NCI-H69 (cell line): Measurements from ENCODE around the gene SPDYE1.
"Not testable (repeated sequence)": the region's sequence is repeated elsewhere in the genome, so short reads cannot be mapped to it uniquely, and the experiment has no call there.

Experiments
- DNase-seq: peaks from one replicate; lab custom pipeline; 2025; lab: John Stamatoyannopoulos, UW

The SPDYE1 gene

GRCh38 chr7:43992896-43993295, 4.8 kb upstream of the SPDYE1 start:
- not testable (repeated sequence) for DNase-seq

GRCh38 chr7:43994681-43995080, 3.0 kb upstream of the SPDYE1 start:
- not testable (repeated sequence) for DNase-seq

- not testable (repeated sequence) for DNase-seq
Measured at GRCh38 chr7:44012081-44012480, 14.4 kb downstream of the SPDYE1 start.

- DNase-seq, result not testable (repeated sequence)
Measured at GRCh38 chr7:44015090-44015489, 17.4 kb downstream of the SPDYE1 start.

GRCh38 chr7:44018857-44019807, 21.4 kb downstream of the SPDYE1 start:
- peak; percentile 98 for DNase-seq

- DNase-seq, result not testable (repeated sequence)
Measured at GRCh38 chr7:44019825-44020224, 22.1 kb downstream of the SPDYE1 start.

- not testable (repeated sequence) for DNase-seq
Measured at GRCh38 chr7:44022069-44022468, 24.4 kb downstream of the SPDYE1 start.

- DNase-seq, result not testable (repeated sequence)
Measured at GRCh38 chr7:44022796-44023467, 25.2 kb downstream of the SPDYE1 start.

- not testable (repeated sequence) for DNase-seq
Measured at GRCh38 chr7:44029433-44029832, 31.7 kb downstream of the SPDYE1 start.

GRCh38 chr7:44030029-44030428, 32.3 kb downstream of the SPDYE1 start:
- DNase-seq, result not testable (repeated sequence)

GRCh38 chr7:44031319-44031718, 33.6 kb downstream of the SPDYE1 start:
- DNase-seq, result not testable (repeated sequence)

GRCh38 chr7:44032031-44032430, 34.3 kb downstream of the SPDYE1 start:
- not testable (repeated sequence) for DNase-seq

- DNase-seq, result not testable (repeated sequence)
Measured at GRCh38 chr7:44033971-44034844, 36.5 kb downstream of the SPDYE1 start.

- peak; percentile 17 for DNase-seq
Measured at GRCh38 chr7:44036364-44036763, 38.7 kb downstream of the SPDYE1 start.

GRCh38 chr7:44037951-44038350, 40.3 kb downstream of the SPDYE1 start:
- DNase-seq, result not testable (repeated sequence)

GRCh38 chr7:44038553-44038952, 40.9 kb downstream of the SPDYE1 start:
- not testable (repeated sequence) for DNase-seq

GRCh38 chr7:44038961-44039558, 41.4 kb downstream of the SPDYE1 start:
- peak; percentile 98 for DNase-seq

GRCh38 chr7:44039800-44040492, 42.2 kb downstream of the SPDYE1 start:
- not testable (repeated sequence) for DNase-seq

GRCh38 chr7:44040493-44040891, 42.8 kb downstream of the SPDYE1 start:
- peak; percentile 82 for DNase-seq

- no peak for DNase-seq
Measured at GRCh38 chr7:44042221-44042620, 44.5 kb downstream of the SPDYE1 start.

GRCh38 chr7:44043902-44044301, 46.2 kb downstream of the SPDYE1 start:
- DNase-seq, result peak; percentile 42
